ENCODE results near the gene SETD5.

SETD5 gene

GRCh38 chr3:9412293-9412692 lies 14.9 kb downstream of the SETD5 start:
- DNase-seq = no peak

- no peak for DNase-seq
Observed at GRCh38 chr3:9414826-9415225, 17.4 kb downstream of the SETD5 start.

GRCh38 chr3:9415485-9416138 lies 18.2 kb downstream of the SETD5 start:
- DNase-seq = no peak

- no peak for DNase-seq
Observed at GRCh38 chr3:9416139-9416780, 18.8 kb downstream of the SETD5 start.

- no peak for DNase-seq
Observed at GRCh38 chr3:9420850-9421549, 23.6 kb downstream of the SETD5 start.

GRCh38 chr3:9422712-9423424 lies 25.5 kb downstream of the SETD5 start:
- peak; percentile 84 for DNase-seq

GRCh38 chr3:9428411-9428810 lies 31.0 kb downstream of the SETD5 start:
- no peak for DNase-seq

- no peak for DNase-seq
Observed at GRCh38 chr3:9430733-9431132, 33.3 kb downstream of the SETD5 start.

GRCh38 chr3:9433627-9434521 lies 36.5 kb downstream of the SETD5 start:
- DNase-seq = no peak

- no peak for DNase-seq
Observed at GRCh38 chr3:9435316-9435715, 37.9 kb downstream of the SETD5 start.

- no peak for DNase-seq
Observed at GRCh38 chr3:9439331-9439730, 41.9 kb downstream of the SETD5 start.

- no peak for DNase-seq
Observed at GRCh38 chr3:9441501-9442221, 44.2 kb downstream of the SETD5 start.

- no peak for DNase-seq
Observed at GRCh38 chr3:9448071-9448470, 50.7 kb downstream of the SETD5 start.

GRCh38 chr3:9448643-9449042 lies 51.2 kb downstream of the SETD5 start:
- DNase-seq = no peak

GRCh38 chr3:9450126-9450525 lies 52.7 kb downstream of the SETD5 start:
- no peak for DNase-seq

- DNase-seq = no peak
Observed at GRCh38 chr3:9450991-9451390, 53.6 kb downstream of the SETD5 start.

GRCh38 chr3:9452417-9452816 lies 55.0 kb downstream of the SETD5 start:
- no peak for DNase-seq

- no peak for DNase-seq
Observed at GRCh38 chr3:9455596-9456131, 58.2 kb downstream of the SETD5 start.

- DNase-seq = no peak
Observed at GRCh38 chr3:9467451-9467850, 70.0 kb downstream of the SETD5 start.

GRCh38 chr3:9468460-9468859 lies 71.0 kb downstream of the SETD5 start:
- no peak for DNase-seq

- no peak for DNase-seq
Observed at GRCh38 chr3:9469986-9470385, 72.6 kb downstream of the SETD5 start.
